Trophoblast cell (in vitro differentiated cells and primary cell): Measurements from ENCODE around the gene C2orf81.
A peak's percentile ranks its signal among the peaks of the same experiment; 100 is the strongest.
"Not testable (repeated sequence)": the region's sequence is repeated elsewhere in the genome, so short reads cannot be mapped to it uniquely, and the experiment has no call there.

Source experiments
- DNase-seq, 2 donors: peaks; one replicate each; pipeline ENCODE4 v3.0.0-alpha.2; 2016
- H2AFZ ChIP-seq: 2 replicates; pipeline ENCODE4 v1.6.1; 2013; ENCODE audit warnings: low read length, moderate library complexity, mild to moderate bottlenecking; ENCODE audit not compliant: insufficient read depth, poor library complexity
- H2AK5ac ChIP-seq: 2 replicates; pipeline ENCODE4 v1.6.1; 2013; ENCODE audit warnings: mild to moderate bottlenecking, low read length
- H2BK120ac ChIP-seq: 2 replicates; pipeline ENCODE4 v1.6.1; 2013; ENCODE audit warnings: low read length, mild to moderate bottlenecking, moderate library complexity; ENCODE audit not compliant: insufficient read depth, poor library complexity
- H2BK12ac ChIP-seq: 2 replicates; pipeline ENCODE4 v1.6.1; 2013; ENCODE audit warnings: mild to moderate bottlenecking, low read length, moderate library complexity
- H2BK5ac ChIP-seq: 2 replicates; pipeline ENCODE4 v1.6.1; 2013; ENCODE audit warnings: low read length, low read depth, moderate library complexity, mild to moderate bottlenecking; ENCODE audit not compliant: poor library complexity
- H3K14ac ChIP-seq: 2 replicates; pipeline ENCODE4 v1.6.1; 2013; ENCODE audit warnings: mild to moderate bottlenecking, low read length
- H3K18ac ChIP-seq: 2 replicates; pipeline ENCODE4 v1.6.1; 2013; ENCODE audit warnings: mild to moderate bottlenecking, low read length
- H3K23ac ChIP-seq: 2 replicates; pipeline ENCODE4 v1.6.1; 2013; ENCODE audit warnings: low read length
- H3K27ac ChIP-seq: 2 replicates; pipeline ENCODE4 v1.5.1; 2013; ENCODE audit warnings: low read depth, mild to moderate bottlenecking, inconsistent platforms, low read length, moderate library complexity
- H3K27me3 ChIP-seq: 2 replicates; pipeline ENCODE4 v1.6.1; 2013; ENCODE audit warnings: inconsistent platforms, mild to moderate bottlenecking, low read length, moderate library complexity; ENCODE audit not compliant: insufficient read depth
- H3K36me3 ChIP-seq, 2 experiments: 1 replicate in 1 of 2; 2 replicates in 1 of 2; pipeline ENCODE4 v1.6.1; 2013; ENCODE audit warnings: low read length in 2 of 2, mild to moderate bottlenecking in 2 of 2, moderate library complexity in 1 of 2; ENCODE audit not compliant: insufficient read depth in 2 of 2, control insufficient read depth in 1 of 2
- H3K4ac ChIP-seq: 2 replicates; pipeline ENCODE4 v1.6.1; 2013; ENCODE audit warnings: low read depth, mild to moderate bottlenecking, low read length, moderate library complexity
- H3K4me1 ChIP-seq, 2 experiments: 1 replicate in 1 of 2; 2 replicates in 1 of 2; pipeline ENCODE4 v1.6.1; 2013; ENCODE audit warnings: low read length in 2 of 2, mild to moderate bottlenecking in 2 of 2, moderate library complexity in 1 of 2; ENCODE audit not compliant: insufficient read depth in 2 of 2, control insufficient read depth in 1 of 2
- H3K4me2 ChIP-seq: 2 replicates; pipeline ENCODE4 v1.6.1; 2013; ENCODE audit warnings: inconsistent platforms, mild to moderate bottlenecking, low read length, moderate library complexity
- H3K4me3 ChIP-seq: 2 replicates; pipeline ENCODE4 v1.5.1; 2013; ENCODE audit warnings: mild to moderate bottlenecking, low read depth, low read length, inconsistent platforms
- H3K79me1 ChIP-seq: one replicate; pipeline ENCODE4 v1.6.1; 2013; ENCODE audit warnings: low read length
- H3K79me2 ChIP-seq: 2 replicates; pipeline ENCODE4 v1.6.1; 2013; ENCODE audit warnings: low read length, mild to moderate bottlenecking; ENCODE audit not compliant: control insufficient read depth, insufficient read depth, poor library complexity
- H3K9ac ChIP-seq: 2 replicates; pipeline ENCODE4 v1.6.1; 2013; ENCODE audit warnings: mild to moderate bottlenecking, low read length
- H3K9me3 ChIP-seq: 2 replicates; pipeline ENCODE4 v1.6.1; 2013; ENCODE audit warnings: low read depth, mild to moderate bottlenecking, control low read depth, inconsistent platforms, low read length; ENCODE audit not compliant: insufficient read depth
- H4K12ac ChIP-seq: 2 replicates; pipeline ENCODE4 v1.6.1; 2013; ENCODE audit warnings: low read depth, mild to moderate bottlenecking, low read length, moderate library complexity
- H4K8ac ChIP-seq: 2 replicates; pipeline ENCODE4 v1.6.1; 2013; ENCODE audit warnings: low read depth, mild to moderate bottlenecking, low read length, moderate library complexity
- H4K91ac ChIP-seq: one replicate; pipeline ENCODE4 v1.6.1; 2013; ENCODE audit warnings: low read depth, mild to moderate bottlenecking, low read length, moderate library complexity
- WGBS: extraction: QIAGEN DNeasy Blood & Tissue Kit; methylation state at CpG from one replicate; pipeline ENCODE4 v1.1.7; 2013; ENCODE audit warnings: missing lambda C conversion rate; ENCODE audit not compliant: insufficient read length, insufficient coverage; ENCODE audit errors: extremely low coverage; 5-methylcytosine and 5-hydroxymethylcytosine counted together

Gene C2orf81

GRCh38 chr2:74444498-74445318, 23.3 kb upstream of the C2orf81 start:
- DNase-seq = no peak

GRCh38 chr2:74442483-74443297, 21.3 kb upstream of the C2orf81 start:
- H3K23ac ChIP-seq, H3K9me3 ChIP-seq, H3K9ac ChIP-seq, DNase-seq, H2BK5ac ChIP-seq, H4K91ac ChIP-seq, H2BK120ac ChIP-seq, H2BK12ac ChIP-seq, H2AK5ac ChIP-seq, H3K27me3 ChIP-seq, H3K4ac ChIP-seq, H3K36me3 ChIP-seq, H4K12ac ChIP-seq, H2AFZ ChIP-seq, H3K14ac ChIP-seq: not testable (repeated sequence)
- Histone ChIP-seq H3K79me1 (peaks cover 26% of the 10 kb centered on the region), H3K27ac (peak overlapping the region; percentile 94), H4K8ac (peak overlapping the region; percentile 86), H3K4me3 (peak overlapping the region; percentile 84), H3K18ac (peak overlapping the region; percentile 69), H3K4me2 (peak overlapping the region; percentile 78), H3K79me2 (peaks cover 31% of the 10 kb centered on the region), H3K4me1 (peaks cover 14 to 17% of the 10 kb centered on the region in 2 experiments)
- WGBS = no CpG with 5 or more reads among the region's 16 CpGs

More at GRCh38 chr2:74444498-74445318, 23.3 kb upstream of the C2orf81 start:
- H2AFZ ChIP-seq = no peak overlapping the region
- peaks cover 3 to 7% of the 10 kb centered on the region in 2 experiments for H3K4me1 ChIP-seq
- H3K79me2 ChIP-seq = peaks cover 18% of the 10 kb centered on the region
- no peak overlapping the region for H3K4ac ChIP-seq
- no peak overlapping the region for H2AK5ac ChIP-seq
- H3K27ac ChIP-seq = no peak overlapping the region
- H2BK120ac ChIP-seq = no peak overlapping the region
- no peak overlapping the region for H2BK12ac ChIP-seq
- WGBS = no CpG with 5 or more reads among the region's 5 CpGs
- no peak overlapping the region for H3K23ac ChIP-seq
- H3K4me3 ChIP-seq = no peak overlapping the region
- no peak overlapping the region for H3K18ac ChIP-seq
- H3K14ac ChIP-seq = no peak overlapping the region
- no peak overlapping the region for H2BK5ac ChIP-seq
- no peaks in the 10 kb centered on the region for H3K9me3 ChIP-seq
- no peaks in the 10 kb centered on the region for H3K27me3 ChIP-seq
- H3K36me3 ChIP-seq = no peaks in the 10 kb centered on the region
- H4K8ac ChIP-seq = no peak overlapping the region
- no peak overlapping the region for H3K4me2 ChIP-seq
- no peak overlapping the region for H3K9ac ChIP-seq
- H4K12ac ChIP-seq = no peak overlapping the region
- H4K91ac ChIP-seq = no peak overlapping the region
- H3K79me1 ChIP-seq = peaks cover 23% of the 10 kb centered on the region

DNA sequence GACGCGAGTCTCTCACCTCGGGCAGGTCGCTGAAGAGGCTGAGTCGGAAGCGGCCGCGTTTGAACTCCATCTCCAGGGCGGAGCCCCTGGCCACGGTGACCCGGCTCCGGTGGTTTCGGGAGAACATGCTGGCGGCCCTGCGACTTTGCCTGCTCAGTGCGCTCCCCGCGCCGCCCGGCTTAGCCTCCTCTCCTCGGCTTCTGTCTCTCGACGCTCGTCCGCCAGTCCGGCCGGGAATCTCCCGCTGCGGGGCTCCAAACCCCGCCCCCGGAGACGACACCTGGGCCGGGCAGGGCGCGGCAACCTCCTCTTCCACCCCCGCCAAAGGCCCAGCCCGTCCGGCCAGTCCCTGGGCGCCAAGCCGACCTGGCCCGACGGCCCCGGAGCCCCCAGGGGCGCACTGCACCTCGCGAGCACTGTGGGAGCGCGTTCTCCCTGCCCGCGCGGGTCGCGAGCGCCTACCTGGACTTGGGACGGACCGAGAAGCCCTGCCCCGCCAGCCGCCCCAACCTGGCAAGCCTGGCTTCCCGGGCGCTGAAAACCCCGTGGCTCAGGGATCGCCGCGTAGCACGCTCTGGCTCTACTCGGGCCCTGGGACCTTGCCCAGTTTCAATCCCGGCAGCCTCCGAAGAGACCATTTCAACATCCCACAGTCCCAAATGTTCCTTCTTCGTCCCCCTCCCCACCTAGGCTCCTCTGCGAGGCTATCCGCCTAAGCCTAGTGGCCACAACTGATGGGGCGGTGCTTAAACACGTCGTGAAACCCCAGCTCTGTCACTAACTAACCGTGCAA, 20.5 kb upstream of the C2orf81 start, which contains the start of gene RTKN:
RTKN (minus strand) TSS at position 248 of the 793 bp plus-strand sequence; CDS start at position 127, 121 bp downstream.
- peak within 1 kb of the TSS; percentile 84 for H3K4me3 ChIP-seq
- peak within 1 kb of the TSS; percentile 86 for H4K8ac ChIP-seq
- peaks cover 26% of the 10 kb centered on the region for H3K79me1 ChIP-seq
- DNase-seq = peak; percentile 83
- H3K23ac ChIP-seq = no peak within 1 kb of the TSS
- H4K91ac ChIP-seq = peak within 1 kb of the TSS; percentile 80
- peak within 1 kb of the TSS; percentile 78 for H3K4me2 ChIP-seq
- peak within 1 kb of the TSS; percentile 81 for H3K9ac ChIP-seq
- H2BK120ac ChIP-seq = peak within 1 kb of the TSS; percentile 72
- peak within 1 kb of the TSS; percentile 16 for H2BK12ac ChIP-seq
- peak within 1 kb of the TSS; percentile 85 for H4K12ac ChIP-seq
- H3K36me3 ChIP-seq = peaks cover 5 to 8% of the 10 kb centered on the region in 2 experiments
- H3K4me1 ChIP-seq = peaks cover 14 to 17% of the 10 kb centered on the region in 2 experiments
- peak within 1 kb of the TSS; percentile 79 for H3K14ac ChIP-seq
- no peaks in the 10 kb centered on the region for H3K9me3 ChIP-seq
- H2BK5ac ChIP-seq = peak within 1 kb of the TSS; percentile 86
- peak within 1 kb of the TSS; percentile 69 for H3K18ac ChIP-seq
- peak within 1 kb of the TSS; percentile 94 for H3K27ac ChIP-seq
- H2AK5ac ChIP-seq = peak within 1 kb of the TSS; percentile 67
- peak within 1 kb of the TSS; percentile 51 for H3K4ac ChIP-seq
- H3K79me2 ChIP-seq = peaks cover 32% of the 10 kb centered on the region
- WGBS = no CpG with 5 or more reads among the region's 75 CpGs
- peak within 1 kb of the TSS; percentile 87 for H2AFZ ChIP-seq
- H3K27me3 ChIP-seq = no peaks in the 10 kb centered on the region
